ENCODE data around the gene CREG1.

DNA sequence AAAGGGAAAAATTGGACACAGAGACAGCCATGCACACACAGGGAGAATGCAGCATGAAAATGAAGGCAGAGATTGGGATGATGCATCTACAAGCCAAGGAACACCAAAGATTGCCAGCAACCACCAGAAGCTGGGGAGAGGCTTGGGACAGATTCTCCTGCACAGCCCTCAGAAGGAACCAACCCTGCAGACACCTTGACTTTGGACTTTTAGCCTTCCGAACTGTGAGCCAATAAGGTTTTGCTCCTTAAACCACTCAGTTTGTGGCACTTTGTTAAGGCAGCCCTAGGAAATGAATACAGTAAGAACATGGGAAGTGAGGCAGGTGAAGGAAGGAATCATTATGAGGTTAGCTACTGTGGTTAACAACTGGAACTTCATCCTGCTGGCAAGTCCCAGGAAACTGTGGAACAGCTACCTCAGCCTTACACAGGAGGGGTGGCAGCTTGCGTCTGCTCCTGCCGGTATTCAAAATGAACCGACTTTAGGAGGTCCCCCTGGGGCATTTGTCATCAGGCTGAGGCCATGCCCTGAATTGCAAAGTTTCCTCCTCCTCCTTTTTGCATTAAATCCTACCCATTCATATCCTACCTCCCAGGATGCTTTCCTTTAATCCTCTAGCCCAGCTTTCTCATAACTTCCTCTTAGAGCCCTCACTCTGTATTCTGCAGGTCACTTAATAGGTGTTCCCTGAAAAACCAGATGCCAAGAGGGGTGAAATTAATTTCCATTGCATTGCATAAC lies 50.7 kb downstream of the CREG1 start:
- TF ChIP-seq, protein P1, sequence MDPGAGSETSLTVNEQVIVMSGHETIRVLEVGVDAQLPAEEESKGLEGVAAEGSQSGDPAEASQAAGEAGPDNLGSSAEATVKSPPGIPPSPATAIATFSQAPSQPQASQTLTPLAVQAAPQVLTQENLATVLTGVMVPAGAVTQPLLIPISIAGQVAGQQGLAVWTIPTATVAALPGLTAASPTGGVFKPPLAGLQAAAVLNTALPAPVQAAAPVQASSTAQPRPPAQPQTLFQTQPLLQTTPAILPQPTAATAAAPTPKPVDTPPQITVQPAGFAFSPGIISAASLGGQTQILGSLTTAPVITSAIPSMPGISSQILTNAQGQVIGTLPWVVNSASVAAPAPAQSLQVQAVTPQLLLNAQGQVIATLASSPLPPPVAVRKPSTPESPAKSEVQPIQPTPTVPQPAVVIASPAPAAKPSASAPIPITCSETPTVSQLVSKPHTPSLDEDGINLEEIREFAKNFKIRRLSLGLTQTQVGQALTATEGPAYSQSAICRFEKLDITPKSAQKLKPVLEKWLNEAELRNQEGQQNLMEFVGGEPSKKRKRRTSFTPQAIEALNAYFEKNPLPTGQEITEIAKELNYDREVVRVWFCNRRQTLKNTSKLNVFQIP (CRISPR knock-in tag; IDR thresholded peaks at IDR 0.05; ENCODE audit: borderline replicate concordance, low read depth) = no peak
- TF ChIP-seq TOX (CRISPR knock-in tag; IDR thresholded peaks at IDR 0.05; ENCODE audit: borderline replicate concordance) = no peak

Data from SK-N-SH treated with all-trans-retinoic acid at 6 μM for 48 hours (cell line).